DND-41 (cell line): Measurements from ENCODE around the gene SULT1E1.

Source experiments
- CTCF ChIP-seq: IDR thresholded peaks from 2 replicates; pipeline ENCODE4 v1.5.1; 2012; ENCODE audit warnings: borderline replicate concordance, low read length, moderate library complexity, mild to moderate bottlenecking; ENCODE audit not compliant: poor library complexity, severe bottlenecking; ENCODE audit errors: extremely low read depth
- EZH2 ChIP-seq: IDR thresholded peaks from 3 replicates; pipeline ENCODE4 v1.6.1; 2012; ENCODE audit warnings: borderline replicate concordance, low read depth, mild to moderate bottlenecking, moderate library complexity, low read length, inconsistent platforms; ENCODE audit not compliant: severe bottlenecking

- TF ChIP-seq CTCF (no peak), EZH2 (no peak)
These were observed 60.6 kb downstream of the SULT1E1 start for GRCh38 chr4:69799337-69799736.
